H9 (cell line): ENCODE measurements around the gene ZDHHC11. TPM values are rescaled to one million over a fixed set of nuclear protein-coding genes. Genes with fewer than 3 reads are reported as not detected.

Experiments
- DNase-seq: peaks from one replicate; pipeline ENCODE4 v3.0.0-alpha.2; 2017
- H2AFZ ChIP-seq: one replicate; pipeline ENCODE4 v1.6.1; 2013; ENCODE audit warnings: mild to moderate bottlenecking, low read length, control low read depth, moderate library complexity
- H2AK5ac ChIP-seq: 2 replicates; pipeline ENCODE4 v1.6.1; 2013; ENCODE audit warnings: low read length, control low read depth, mixed read lengths; ENCODE audit not compliant: insufficient read length
- H2BK120ac ChIP-seq: one replicate; pipeline ENCODE4 v1.6.1; 2013; ENCODE audit warnings: low read depth, mild to moderate bottlenecking, low read length, control low read depth, inconsistent platforms; ENCODE audit not compliant: poor library complexity, severe bottlenecking
- H2BK12ac ChIP-seq: 2 replicates; pipeline ENCODE4 v1.6.1; 2013; ENCODE audit warnings: low read length, control low read depth, mixed read lengths, low read depth; ENCODE audit not compliant: insufficient read length
- H2BK15ac ChIP-seq: 2 replicates; pipeline ENCODE4 v1.6.1; 2013; ENCODE audit warnings: low read depth, low read length, control low read depth
- H2BK20ac ChIP-seq: one replicate; pipeline ENCODE4 v1.6.1; 2013; ENCODE audit warnings: low read depth, mild to moderate bottlenecking, low read length, control low read depth, inconsistent platforms; ENCODE audit not compliant: poor library complexity, severe bottlenecking
- H2BK5ac ChIP-seq: 2 replicates; pipeline ENCODE4 v1.6.1; 2013; ENCODE audit warnings: low read length, control low read depth, mixed read lengths; ENCODE audit not compliant: insufficient read length
- H3K14ac ChIP-seq: 2 replicates; pipeline ENCODE4 v1.6.1; 2013; ENCODE audit warnings: low read length, control low read depth; ENCODE audit not compliant: insufficient read depth
- H3K18ac ChIP-seq: 2 replicates; pipeline ENCODE4 v1.6.1; 2013; ENCODE audit warnings: low read depth, mild to moderate bottlenecking, mixed read lengths, low read length, control low read depth; ENCODE audit not compliant: insufficient read length
- H3K23ac ChIP-seq: 2 replicates; pipeline ENCODE4 v1.6.1; 2013; ENCODE audit warnings: low read length, control low read depth, mixed read lengths, low read depth; ENCODE audit not compliant: insufficient read length
- H3K23me2 ChIP-seq: 2 replicates; pipeline ENCODE4 v1.6.1; 2013; ENCODE audit warnings: low read depth, mild to moderate bottlenecking, mixed read lengths, low read length, control low read depth; ENCODE audit not compliant: insufficient read length, poor library complexity, severe bottlenecking
- H3K27ac ChIP-seq: 2 replicates; pipeline ENCODE4 v1.5.1; 2013; ENCODE audit warnings: low read length, control low read depth, mixed read lengths, low read depth; ENCODE audit not compliant: insufficient read length
- H3K27me3 ChIP-seq: 2 replicates; pipeline ENCODE4 v1.6.1; 2013; ENCODE audit warnings: low read length, control low read depth, inconsistent platforms; ENCODE audit not compliant: insufficient read depth
- H3K4ac ChIP-seq: 2 replicates; pipeline ENCODE4 v1.6.1; 2013; ENCODE audit warnings: low read depth, mild to moderate bottlenecking, control low read depth, inconsistent platforms, low read length, moderate library complexity
- H3K4me1 ChIP-seq: 2 replicates; pipeline ENCODE4 v1.6.1; 2013; ENCODE audit warnings: low read length, control low read depth, inconsistent platforms; ENCODE audit not compliant: insufficient read depth
- H3K4me2 ChIP-seq: 2 replicates; pipeline ENCODE4 v1.6.1; 2013; ENCODE audit warnings: low read length, control low read depth, mixed read lengths; ENCODE audit not compliant: insufficient read length, insufficient read depth
- H3K56ac ChIP-seq: 2 replicates; pipeline ENCODE4 v1.6.1; 2013; ENCODE audit warnings: low read depth, mild to moderate bottlenecking, mixed read lengths, low read length, control low read depth; ENCODE audit not compliant: insufficient read length
- H3K79me1 ChIP-seq: 2 replicates; pipeline ENCODE4 v1.6.1; 2013; ENCODE audit warnings: low read depth, mild to moderate bottlenecking, moderate library complexity, low read length, control low read depth, inconsistent platforms; ENCODE audit not compliant: insufficient read depth, poor library complexity, severe bottlenecking
- H3K79me2 ChIP-seq: 2 replicates; pipeline ENCODE4 v1.6.1; 2013; ENCODE audit warnings: low read length, control low read depth, inconsistent platforms; ENCODE audit not compliant: insufficient read depth
- H3K9ac ChIP-seq: 2 replicates; pipeline ENCODE4 v1.6.1; 2013; ENCODE audit warnings: low read length, control low read depth, mixed read lengths; ENCODE audit not compliant: insufficient read length; ENCODE audit errors: extremely low read depth
- H3K9me3 ChIP-seq: one replicate; pipeline ENCODE4 v1.6.1; 2013; ENCODE audit warnings: low read depth, low read length, inconsistent platforms; ENCODE audit not compliant: control insufficient read depth
- H3T11ph ChIP-seq: one replicate; pipeline ENCODE4 v1.6.1; 2013; ENCODE audit warnings: mild to moderate bottlenecking, low read length, control low read depth, inconsistent platforms
- H4K20me1 ChIP-seq: one replicate; pipeline ENCODE4 v1.6.1; 2013; ENCODE audit not compliant: control insufficient read depth, insufficient read length, insufficient read depth
- H4K5ac ChIP-seq: 2 replicates; pipeline ENCODE4 v1.6.1; 2013; ENCODE audit warnings: low read depth, mild to moderate bottlenecking, mixed read lengths, low read length, control low read depth; ENCODE audit not compliant: insufficient read length
- H4K8ac ChIP-seq: replicated peaks from 2 replicates; pipeline ENCODE4 v1.6.1; 2013; ENCODE audit warnings: low read length, control low read depth, mixed read lengths, low read depth; ENCODE audit not compliant: insufficient read length
- H4K91ac ChIP-seq: 2 replicates; pipeline ENCODE4 v1.6.1; 2013; ENCODE audit warnings: low read depth, mild to moderate bottlenecking, moderate library complexity, mixed read lengths, low read length, control low read depth; ENCODE audit not compliant: insufficient read length
- H3K27ac Mint-ChIP-seq, 3 experiments: 2 replicates in 2 of 3; 3 replicates in 1 of 3; pipeline ENCODE4 v1.8.0; 2020 to 2021; ENCODE audit warnings: mixed read lengths in 3 of 3, mild to moderate bottlenecking in 1 of 3, moderate library complexity in 1 of 3
- H3K27me3 Mint-ChIP-seq: 2 replicates; pipeline ENCODE4 v1.8.0; 2021; ENCODE audit warnings: low read depth, mild to moderate bottlenecking, moderate library complexity, mixed read lengths
- H3K36me3 Mint-ChIP-seq, 3 experiments: 2 replicates in 2 of 3; 3 replicates in 1 of 3; pipeline ENCODE4 v1.8.0; 2020 to 2021; ENCODE audit warnings: low read depth in 3 of 3, mixed read lengths in 3 of 3; ENCODE audit not compliant: insufficient read depth in 1 of 3
- H3K4me1 Mint-ChIP-seq, 2 experiments: 2 replicates each; pipeline ENCODE4 v1.8.0; 2020; ENCODE audit warnings: mixed read lengths in 2 of 2
- H3K4me3 Mint-ChIP-seq, 2 experiments: 2 replicates in 1 of 2; 3 replicates in 1 of 2; pipeline ENCODE4 v1.8.0; 2020 to 2021; ENCODE audit warnings: mild to moderate bottlenecking in 2 of 2, mixed read lengths in 2 of 2, moderate library complexity in 1 of 2
- H3K9me3 Mint-ChIP-seq, 2 experiments: 2 replicates in 1 of 2; 3 replicates in 1 of 2; pipeline ENCODE4 v1.8.0; 2020; ENCODE audit warnings: mild to moderate bottlenecking in 2 of 2, mixed read lengths in 2 of 2, moderate library complexity in 1 of 2
- CTCF ChIP-seq: fragments of 200-600 bp; sonication (generic); conservative IDR thresholded peaks from 3 replicates; pipeline ENCODE4 v1.8.0; 2021; ENCODE audit warnings: antibody characterized with exemption, mild to moderate bottlenecking
- WGBS: extraction: QIAGEN DNeasy Blood & Tissue Kit; methylation state at CpG from one replicate; pipeline ENCODE4 v1.1.7; 2013; ENCODE audit warnings: missing lambda C conversion rate, low lambda C conversion rate, mixed read lengths; ENCODE audit not compliant: insufficient read length; ENCODE audit errors: extremely low coverage; 5-methylcytosine and 5-hydroxymethylcytosine counted together
- total RNA-seq: library from RNA; stranded (reverse); gene quantifications from 2 replicates; pipeline ENCODE4 v1.2.1, GENCODE V29; 2021

Gene ZDHHC11
- total RNA-seq, 1 experiment from 2014 or later = 37.6 TPM

DNA sequence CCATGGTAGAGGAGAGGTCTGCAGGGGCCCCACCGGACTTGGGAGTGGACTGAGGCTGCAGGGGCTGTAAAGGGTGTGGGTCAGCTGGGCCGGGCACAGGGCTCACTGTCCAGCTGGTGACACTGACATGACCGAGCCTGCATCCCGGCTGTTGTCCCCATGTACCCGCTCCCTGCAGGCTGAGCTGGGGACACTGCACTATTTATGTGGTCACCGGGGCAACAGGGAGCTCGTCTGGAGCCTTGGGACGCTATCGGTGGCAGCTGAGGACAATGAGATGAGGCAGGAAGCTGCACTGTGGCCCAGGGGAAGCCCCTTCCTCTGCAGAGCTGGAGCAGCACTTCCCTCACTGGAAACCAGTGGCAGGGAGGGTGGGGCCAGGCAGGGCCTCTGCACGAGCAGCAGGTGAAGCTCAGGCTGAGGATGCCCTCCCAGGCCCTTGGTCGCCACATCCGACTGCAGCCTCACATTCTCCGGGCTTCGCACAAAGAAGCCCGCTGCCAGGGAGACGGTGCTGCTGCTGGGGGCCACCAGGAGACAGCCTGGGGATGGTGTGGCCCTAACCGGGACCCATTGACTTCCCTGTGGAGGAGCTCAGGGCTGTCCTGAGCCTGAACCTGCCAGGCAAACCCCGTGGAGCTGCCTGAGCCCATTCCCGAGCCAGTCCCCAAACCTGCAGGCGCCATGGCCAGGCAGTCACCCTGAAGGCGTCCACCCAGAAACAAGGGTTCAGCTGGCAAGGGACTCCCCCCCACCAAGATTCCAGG, 92.7 kb downstream of the ZDHHC11 start:
- no CpG with 5 or more reads among the region's 21 CpGs for WGBS
- Mint-ChIP-seq H3K27ac (peak overlapping the region in 1 of 3 experiments; percentile 39; a peak in 1 of 7 replicates), H3K4me1 (peaks cover 0 to 6% of the 10 kb centered on the region in 2 experiments; a peak in 1 of 4 replicates)

More for the DNA sequence above, 92.7 kb downstream of the ZDHHC11 start:
- H3K4me2 ChIP-seq = no peak overlapping the region
- H2BK20ac ChIP-seq = no peak overlapping the region
- no peak overlapping the region for H3K23ac ChIP-seq
- peaks cover 4% of the 10 kb centered on the region for H4K20me1 ChIP-seq
- no peaks in the 10 kb centered on the region for H3K27me3 ChIP-seq
- Mint-ChIP-seq H3K27me3 (peaks cover 10% of the 10 kb centered on the region), H3K4me3 (no peak overlapping the region), H3K36me3 (no peaks in the 10 kb centered on the region), H3K9me3 (no peaks in the 10 kb centered on the region)
- H4K8ac ChIP-seq = no peak overlapping the region
- no peak overlapping the region for H2AK5ac ChIP-seq
- no peak overlapping the region for H4K5ac ChIP-seq
- H3K27ac ChIP-seq = no peak overlapping the region
- H2BK120ac ChIP-seq = no peak overlapping the region
- H3K18ac ChIP-seq = peak overlapping the region; percentile 73
- no peak overlapping the region; the same call in 1 of the 2 replicates for H3K4ac ChIP-seq
- H4K91ac ChIP-seq = peak overlapping the region; percentile 66
- no peak overlapping the region for H2BK5ac ChIP-seq
- H3T11ph ChIP-seq = no peak overlapping the region
- peak overlapping the region; percentile 17 for H3K14ac ChIP-seq
- no peaks in the 10 kb centered on the region for H3K9me3 ChIP-seq
- H2BK12ac ChIP-seq = no peak overlapping the region
- H3K79me1 ChIP-seq = no peaks in the 10 kb centered on the region
- no peak overlapping the region for H2AFZ ChIP-seq
- no peaks in the 10 kb centered on the region for H3K23me2 ChIP-seq
- H3K56ac ChIP-seq = no peak overlapping the region
- no peak overlapping the region for H2BK15ac ChIP-seq
- no peaks in the 10 kb centered on the region for H3K79me2 ChIP-seq
- no peaks in the 10 kb centered on the region for H3K4me1 ChIP-seq
- peak; percentile 60 for DNase-seq
- H3K9ac ChIP-seq = no peak overlapping the region
- no peak for TF ChIP-seq CTCF
